ENCODE results near the gene ARTN. TPM values are rescaled to one million over a fixed set of nuclear protein-coding genes. Genes with fewer than 3 reads are reported as not detected.

Gene ARTN
- total and polyA plus RNA-seq, 2 experiments from 2014 or later: 6.7 to 35.7 TPM

DNA sequence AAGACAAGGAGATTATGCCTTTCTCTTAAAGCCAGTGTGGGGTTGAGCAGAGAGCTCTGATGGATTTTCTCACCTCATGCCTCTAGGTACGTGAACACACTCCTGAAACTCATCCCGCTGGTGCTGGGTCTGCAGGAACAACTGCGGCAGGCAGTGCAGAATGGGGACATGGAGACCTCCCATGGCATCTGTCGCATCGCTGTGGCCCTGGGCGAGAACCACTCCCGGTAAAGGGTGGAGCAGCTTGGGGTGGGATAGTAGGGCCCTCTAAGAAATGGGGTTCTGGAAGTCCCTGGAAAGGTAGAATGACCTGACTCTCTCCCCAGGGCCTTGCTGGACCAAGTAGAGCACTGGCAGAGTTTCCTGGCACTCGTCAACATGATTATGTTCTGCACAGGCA is 22.6 kb downstream of the ARTN start (continued):
- TF ChIP-seq CREB1 (CRISPR knock-in tag; IDR thresholded peaks at IDR 0.05; ENCODE audit: low read depth): no peak
- TF ChIP-seq, protein P1, sequence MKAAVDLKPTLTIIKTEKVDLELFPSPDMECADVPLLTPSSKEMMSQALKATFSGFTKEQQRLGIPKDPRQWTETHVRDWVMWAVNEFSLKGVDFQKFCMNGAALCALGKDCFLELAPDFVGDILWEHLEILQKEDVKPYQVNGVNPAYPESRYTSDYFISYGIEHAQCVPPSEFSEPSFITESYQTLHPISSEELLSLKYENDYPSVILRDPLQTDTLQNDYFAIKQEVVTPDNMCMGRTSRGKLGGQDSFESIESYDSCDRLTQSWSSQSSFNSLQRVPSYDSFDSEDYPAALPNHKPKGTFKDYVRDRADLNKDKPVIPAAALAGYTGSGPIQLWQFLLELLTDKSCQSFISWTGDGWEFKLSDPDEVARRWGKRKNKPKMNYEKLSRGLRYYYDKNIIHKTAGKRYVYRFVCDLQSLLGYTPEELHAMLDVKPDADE (IDR thresholded peaks at IDR 0.05): no peak

DNA sequence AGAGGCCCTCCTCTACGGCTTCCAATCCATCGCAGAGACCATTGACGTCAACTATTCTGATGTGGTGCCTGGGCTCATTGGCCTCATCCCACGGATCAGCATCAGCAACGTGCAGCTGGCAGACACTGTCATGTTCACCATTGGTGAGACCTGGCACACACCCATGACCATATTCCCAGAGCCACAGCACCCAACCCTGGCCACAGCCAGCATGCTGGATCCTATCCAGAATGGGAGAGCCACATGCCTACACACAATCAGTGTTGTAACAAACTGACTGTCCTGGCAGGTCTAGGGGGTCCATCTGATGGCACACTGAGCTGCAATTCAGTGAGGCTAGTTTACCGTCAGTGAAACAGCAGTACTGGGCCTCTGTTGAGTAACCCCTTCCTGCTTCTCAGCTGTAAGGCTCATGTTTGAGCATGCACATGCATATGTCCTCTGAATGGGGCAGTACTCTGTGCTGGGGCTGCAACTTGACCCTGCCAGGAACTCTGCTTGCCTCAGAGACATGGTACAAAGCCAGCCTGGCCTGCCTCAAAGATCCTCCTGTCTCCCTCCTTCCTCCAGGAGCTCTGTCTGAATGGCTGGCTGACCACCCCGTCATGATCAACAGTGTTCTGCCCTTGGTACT is 23.9 kb downstream of the ARTN start:
- H3F3A ChIP-seq (replicated peaks; ENCODE audit: low read depth): no peaks in the 10 kb centered on the region
- Mint-ChIP-seq H3K9me3 (no peaks in the 10 kb centered on the region), H3K27me3 (ENCODE audit: insufficient read depth, low read depth, poor library complexity) (peaks cover 12% of the 10 kb centered on the region), H3K27ac (no peak overlapping the region), H3K4me1 (peaks cover 10% of the 10 kb centered on the region), H3K4me3 (no peak overlapping the region; the same call in 2 of the 3 replicates), H3K36me3 (ENCODE audit: low read depth) (no peaks in the 10 kb centered on the region; the same call in 1 of the 3 replicates)
- DNase-seq (ENCODE audit: low spot score): no peak
- no peaks in the 10 kb centered on the region for H3K27me3 ChIP-seq (ENCODE audit: insufficient read depth)
- H2AFZ ChIP-seq: no peak overlapping the region
- peaks cover 3% of the 10 kb centered on the region; the same call in 1 of the 2 replicates for H3K4me1 ChIP-seq (ENCODE audit: insufficient read depth)
- H4K20me1 ChIP-seq (replicated peaks; ENCODE audit: insufficient read depth): no peaks in the 10 kb centered on the region
- H3K79me2 ChIP-seq (replicated peaks; ENCODE audit: insufficient read depth): 0 out of 2 replicates have a peak, but pooled peaks cover 4% of the 10 kb centered on the region
- H3K27ac ChIP-seq (ENCODE audit: low read depth): no peak overlapping the region
- H3K4me2 ChIP-seq: no peak overlapping the region
- no peak overlapping the region for H3K4me3 ChIP-seq
- ATAC-seq: no peak
- H3K36me3 ChIP-seq (ENCODE audit: insufficient read depth): no peaks in the 10 kb centered on the region
- H3K9me2 ChIP-seq (ENCODE audit: insufficient read depth): no peaks in the 10 kb centered on the region
- TF ChIP-seq JUNB (IDR thresholded peaks at IDR 0.05; ENCODE audit: unreplicated experiment) (no peak), ZNF114 (CRISPR knock-in tag; IDR thresholded peaks at IDR 0.05) (no peak), EZH2 (IDR thresholded peaks at IDR 0.05; ENCODE audit: low read depth, unreplicated experiment) (no peak), STAT1 (IDR thresholded peaks at IDR 0.05; ENCODE audit: unreplicated experiment) (no peak), NANOG (IDR thresholded peaks at IDR 0.05; ENCODE audit: borderline replicate concordance) (no peak), POLR2AphosphoS5 (IDR thresholded peaks at IDR 0.05; ENCODE audit: low read depth) (no peak), EZH2phosphoT487 (IDR thresholded peaks at IDR 0.05; ENCODE audit: unreplicated experiment) (no peak), CREB1 (CRISPR knock-in tag; IDR thresholded peaks at IDR 0.05; ENCODE audit: low read depth) (no peak)
- TF ChIP-seq, protein P2, sequence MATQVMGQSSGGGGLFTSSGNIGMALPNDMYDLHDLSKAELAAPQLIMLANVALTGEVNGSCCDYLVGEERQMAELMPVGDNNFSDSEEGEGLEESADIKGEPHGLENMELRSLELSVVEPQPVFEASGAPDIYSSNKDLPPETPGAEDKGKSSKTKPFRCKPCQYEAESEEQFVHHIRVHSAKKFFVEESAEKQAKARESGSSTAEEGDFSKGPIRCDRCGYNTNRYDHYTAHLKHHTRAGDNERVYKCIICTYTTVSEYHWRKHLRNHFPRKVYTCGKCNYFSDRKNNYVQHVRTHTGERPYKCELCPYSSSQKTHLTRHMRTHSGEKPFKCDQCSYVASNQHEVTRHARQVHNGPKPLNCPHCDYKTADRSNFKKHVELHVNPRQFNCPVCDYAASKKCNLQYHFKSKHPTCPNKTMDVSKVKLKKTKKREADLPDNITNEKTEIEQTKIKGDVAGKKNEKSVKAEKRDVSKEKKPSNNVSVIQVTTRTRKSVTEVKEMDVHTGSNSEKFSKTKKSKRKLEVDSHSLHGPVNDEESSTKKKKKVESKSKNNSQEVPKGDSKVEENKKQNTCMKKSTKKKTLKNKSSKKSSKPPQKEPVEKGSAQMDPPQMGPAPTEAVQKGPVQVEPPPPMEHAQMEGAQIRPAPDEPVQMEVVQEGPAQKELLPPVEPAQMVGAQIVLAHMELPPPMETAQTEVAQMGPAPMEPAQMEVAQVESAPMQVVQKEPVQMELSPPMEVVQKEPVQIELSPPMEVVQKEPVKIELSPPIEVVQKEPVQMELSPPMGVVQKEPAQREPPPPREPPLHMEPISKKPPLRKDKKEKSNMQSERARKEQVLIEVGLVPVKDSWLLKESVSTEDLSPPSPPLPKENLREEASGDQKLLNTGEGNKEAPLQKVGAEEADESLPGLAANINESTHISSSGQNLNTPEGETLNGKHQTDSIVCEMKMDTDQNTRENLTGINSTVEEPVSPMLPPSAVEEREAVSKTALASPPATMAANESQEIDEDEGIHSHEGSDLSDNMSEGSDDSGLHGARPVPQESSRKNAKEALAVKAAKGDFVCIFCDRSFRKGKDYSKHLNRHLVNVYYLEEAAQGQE (IDR thresholded peaks at IDR 0.05; ENCODE audit: unreplicated experiment): no peak
- TF ChIP-seq, protein P3, sequence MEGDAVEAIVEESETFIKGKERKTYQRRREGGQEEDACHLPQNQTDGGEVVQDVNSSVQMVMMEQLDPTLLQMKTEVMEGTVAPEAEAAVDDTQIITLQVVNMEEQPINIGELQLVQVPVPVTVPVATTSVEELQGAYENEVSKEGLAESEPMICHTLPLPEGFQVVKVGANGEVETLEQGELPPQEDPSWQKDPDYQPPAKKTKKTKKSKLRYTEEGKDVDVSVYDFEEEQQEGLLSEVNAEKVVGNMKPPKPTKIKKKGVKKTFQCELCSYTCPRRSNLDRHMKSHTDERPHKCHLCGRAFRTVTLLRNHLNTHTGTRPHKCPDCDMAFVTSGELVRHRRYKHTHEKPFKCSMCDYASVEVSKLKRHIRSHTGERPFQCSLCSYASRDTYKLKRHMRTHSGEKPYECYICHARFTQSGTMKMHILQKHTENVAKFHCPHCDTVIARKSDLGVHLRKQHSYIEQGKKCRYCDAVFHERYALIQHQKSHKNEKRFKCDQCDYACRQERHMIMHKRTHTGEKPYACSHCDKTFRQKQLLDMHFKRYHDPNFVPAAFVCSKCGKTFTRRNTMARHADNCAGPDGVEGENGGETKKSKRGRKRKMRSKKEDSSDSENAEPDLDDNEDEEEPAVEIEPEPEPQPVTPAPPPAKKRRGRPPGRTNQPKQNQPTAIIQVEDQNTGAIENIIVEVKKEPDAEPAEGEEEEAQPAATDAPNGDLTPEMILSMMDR (conservative IDR thresholded peaks at IDR 0.05; ENCODE audit: low read depth in 2 of 2): no peak
- TF ChIP-seq, protein P4, sequence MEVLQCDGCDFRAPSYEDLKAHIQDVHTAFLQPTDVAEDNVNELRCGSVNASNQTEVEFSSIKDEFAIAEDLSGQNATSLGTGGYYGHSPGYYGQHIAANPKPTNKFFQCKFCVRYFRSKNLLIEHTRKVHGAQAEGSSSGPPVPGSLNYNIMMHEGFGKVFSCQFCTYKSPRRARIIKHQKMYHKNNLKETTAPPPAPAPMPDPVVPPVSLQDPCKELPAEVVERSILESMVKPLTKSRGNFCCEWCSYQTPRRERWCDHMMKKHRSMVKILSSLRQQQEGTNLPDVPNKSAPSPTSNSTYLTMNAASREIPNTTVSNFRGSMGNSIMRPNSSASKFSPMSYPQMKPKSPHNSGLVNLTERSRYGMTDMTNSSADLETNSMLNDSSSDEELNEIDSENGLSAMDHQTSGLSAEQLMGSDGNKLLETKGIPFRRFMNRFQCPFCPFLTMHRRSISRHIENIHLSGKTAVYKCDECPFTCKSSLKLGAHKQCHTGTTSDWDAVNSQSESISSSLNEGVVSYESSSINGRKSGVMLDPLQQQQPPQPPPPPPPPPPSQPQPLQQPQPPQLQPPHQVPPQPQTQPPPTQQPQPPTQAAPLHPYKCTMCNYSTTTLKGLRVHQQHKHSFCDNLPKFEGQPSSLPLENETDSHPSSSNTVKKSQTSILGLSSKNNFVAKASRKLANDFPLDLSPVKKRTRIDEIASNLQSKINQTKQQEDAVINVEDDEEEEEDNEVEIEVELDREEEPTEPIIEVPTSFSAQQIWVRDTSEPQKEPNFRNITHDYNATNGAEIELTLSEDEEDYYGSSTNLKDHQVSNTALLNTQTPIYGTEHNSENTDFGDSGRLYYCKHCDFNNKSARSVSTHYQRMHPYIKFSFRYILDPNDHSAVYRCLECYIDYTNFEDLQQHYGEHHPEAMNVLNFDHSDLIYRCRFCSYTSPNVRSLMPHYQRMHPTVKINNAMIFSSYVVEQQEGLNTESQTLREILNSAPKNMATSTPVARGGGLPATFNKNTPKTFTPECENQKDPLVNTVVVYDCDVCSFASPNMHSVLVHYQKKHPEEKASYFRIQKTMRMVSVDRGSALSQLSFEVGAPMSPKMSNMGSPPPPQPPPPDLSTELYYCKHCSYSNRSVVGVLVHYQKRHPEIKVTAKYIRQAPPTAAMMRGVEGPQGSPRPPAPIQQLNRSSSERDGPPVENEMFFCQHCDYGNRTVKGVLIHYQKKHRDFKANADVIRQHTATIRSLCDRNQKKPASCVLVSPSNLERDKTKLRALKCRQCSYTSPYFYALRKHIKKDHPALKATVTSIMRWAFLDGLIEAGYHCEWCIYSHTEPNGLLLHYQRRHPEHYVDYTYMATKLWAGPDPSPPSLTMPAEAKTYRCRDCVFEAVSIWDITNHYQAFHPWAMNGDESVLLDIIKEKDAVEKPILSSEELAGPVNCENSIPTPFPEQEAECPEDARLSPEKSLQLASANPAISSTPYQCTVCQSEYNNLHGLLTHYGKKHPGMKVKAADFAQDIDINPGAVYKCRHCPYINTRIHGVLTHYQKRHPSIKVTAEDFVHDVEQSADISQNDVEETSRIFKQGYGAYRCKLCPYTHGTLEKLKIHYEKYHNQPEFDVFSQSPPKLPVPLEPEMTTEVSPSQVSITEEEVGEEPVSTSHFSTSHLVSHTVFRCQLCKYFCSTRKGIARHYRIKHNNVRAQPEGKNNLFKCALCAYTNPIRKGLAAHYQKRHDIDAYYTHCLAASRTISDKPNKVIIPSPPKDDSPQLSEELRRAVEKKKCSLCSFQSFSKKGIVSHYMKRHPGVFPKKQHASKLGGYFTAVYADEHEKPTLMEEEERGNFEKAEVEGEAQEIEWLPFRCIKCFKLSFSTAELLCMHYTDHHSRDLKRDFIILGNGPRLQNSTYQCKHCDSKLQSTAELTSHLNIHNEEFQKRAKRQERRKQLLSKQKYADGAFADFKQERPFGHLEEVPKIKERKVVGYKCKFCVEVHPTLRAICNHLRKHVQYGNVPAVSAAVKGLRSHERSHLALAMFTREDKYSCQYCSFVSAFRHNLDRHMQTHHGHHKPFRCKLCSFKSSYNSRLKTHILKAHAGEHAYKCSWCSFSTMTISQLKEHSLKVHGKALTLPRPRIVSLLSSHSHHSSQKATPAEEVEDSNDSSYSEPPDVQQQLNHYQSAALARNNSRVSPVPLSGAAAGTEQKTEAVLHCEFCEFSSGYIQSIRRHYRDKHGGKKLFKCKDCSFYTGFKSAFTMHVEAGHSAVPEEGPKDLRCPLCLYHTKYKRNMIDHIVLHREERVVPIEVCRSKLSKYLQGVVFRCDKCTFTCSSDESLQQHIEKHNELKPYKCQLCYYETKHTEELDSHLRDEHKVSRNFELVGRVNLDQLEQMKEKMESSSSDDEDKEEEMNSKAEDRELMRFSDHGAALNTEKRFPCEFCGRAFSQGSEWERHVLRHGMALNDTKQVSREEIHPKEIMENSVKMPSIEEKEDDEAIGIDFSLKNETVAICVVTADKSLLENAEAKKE (CRISPR knock-in tag; IDR thresholded peaks at IDR 0.05): no peak

Data from GM23338 (cell line).